ENCODE measurements around the gene AKR7A3.

Gene AKR7A3

GRCh38 chr1:19311931-19312781 is 23.6 kb upstream of the AKR7A3 start, which contains the start of the genes AKR7A2 and SLC66A1:
AKR7A2 (minus strand) TSS chr1:19312144; CDS start chr1:19312124, 20 bp downstream.
SLC66A1 (plus strand) TSS chr1:19312326; CDS start chr1:19317678, 5,352 bp downstream.
- H3K4me3 ChIP-seq (ENCODE audit: low read length) = peak within 1 kb of the TSS; percentile 74
- DNase-seq (ENCODE audit: low read depth) = peak; percentile 64
- TF ChIP-seq CTCF (conservative IDR thresholded peaks at IDR 0.05; ENCODE audit: low read depth, low read length) = no peak

- DNase-seq (ENCODE audit: low read depth) = no peak
- no peak for TF ChIP-seq CTCF (conservative IDR thresholded peaks at IDR 0.05; ENCODE audit: low read depth, low read length)
- peak overlapping the region; percentile 74 for H3K4me3 ChIP-seq (ENCODE audit: low read length)
These were observed 22.9 kb upstream of the AKR7A3 start for GRCh38 chr1:19311503-19311930.

GRCh38 chr1:19310720-19311502 is 22.3 kb upstream of the AKR7A3 start:
- no peak for TF ChIP-seq CTCF (conservative IDR thresholded peaks at IDR 0.05; ENCODE audit: low read depth, low read length)
- H3K4me3 ChIP-seq (ENCODE audit: low read length) = peak overlapping the region; percentile 74
- DNase-seq (ENCODE audit: low read depth) = no peak

GRCh38 chr1:19310061-19310460 is 21.5 kb upstream of the AKR7A3 start:
- no peak for DNase-seq (ENCODE audit: low read depth)
- no peak overlapping the region for H3K4me3 ChIP-seq (ENCODE audit: low read length)
- no peak for TF ChIP-seq CTCF (conservative IDR thresholded peaks at IDR 0.05; ENCODE audit: low read depth, low read length)

- no peak for TF ChIP-seq CTCF (conservative IDR thresholded peaks at IDR 0.05; ENCODE audit: low read depth, low read length)
- peak; percentile 54 for DNase-seq (ENCODE audit: low read depth)
- no peak overlapping the region for H3K4me3 ChIP-seq (ENCODE audit: low read length)
These were observed 20.7 kb upstream of the AKR7A3 start for GRCh38 chr1:19309123-19309813.

GRCh38 chr1:19308509-19308907 is 19.9 kb upstream of the AKR7A3 start:
- no peak overlapping the region for H3K4me3 ChIP-seq (ENCODE audit: low read length)
- DNase-seq (ENCODE audit: low read depth) = no peak
- no peak for TF ChIP-seq CTCF (conservative IDR thresholded peaks at IDR 0.05; ENCODE audit: low read depth, low read length)

All from retinal pigment epithelial cell (primary cell).